ENCODE data around the gene C19orf53. TPM values are rescaled to one million over a fixed set of nuclear protein-coding genes. Genes with fewer than 3 reads are reported as not detected.

C19orf53 gene
- total and polyA plus RNA-seq, 2 donors (not counting 3 experiments of a cell fraction or from before 2014, with no cell fraction given), result 113 to 239 TPM

DNA sequence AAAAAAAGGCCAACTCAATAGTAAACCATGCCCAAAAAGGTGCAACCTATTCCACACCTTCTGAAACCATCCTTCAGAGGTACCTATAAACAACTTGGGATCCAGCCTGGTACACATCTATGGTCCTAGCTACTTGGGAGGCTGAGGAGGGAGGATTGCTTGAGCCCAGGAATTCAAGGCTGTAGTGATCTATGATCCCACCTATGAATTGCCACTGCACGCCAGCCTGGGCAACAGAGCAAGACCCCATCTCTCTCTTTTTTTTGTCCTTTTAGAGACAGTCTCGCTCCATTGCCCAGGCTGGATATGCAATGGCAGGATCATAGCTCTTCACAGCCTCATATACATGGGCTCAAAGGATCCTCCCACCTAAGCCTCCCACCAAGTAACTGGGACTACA is 47.0 kb downstream of the C19orf53 start:
- Histone ChIP-seq H3K9ac (replicated peaks; ENCODE audit: extremely low read depth, insufficient read depth, low read length) (no peak overlapping the region), H3K4me3 (replicated peaks in 1 of 3; ENCODE audit: insufficient read depth in 1 of 3, low read depth in 1 of 3, low read length in 3 of 3) (no peak overlapping the region), H4K20me1 (replicated peaks; ENCODE audit: control insufficient read depth, extremely low read depth, insufficient read depth, low read length) (no peaks in the 10 kb centered on the region), H3K4me2 (ENCODE audit: insufficient read depth, low read length) (no peak overlapping the region), H2AFZ (ENCODE audit: low read depth, low read length) (no peak overlapping the region), H3K36me3 (ENCODE audit: control insufficient read depth in 2 of 2, extremely low read depth in 1 of 2, insufficient read depth in 2 of 2, low read length in 2 of 2) (peaks cover 0 to 29% of the 10 kb centered on the region in 2 experiments), H3K9me3 (replicated peaks; ENCODE audit: control insufficient read depth, insufficient read depth, low read length) (no peaks in the 10 kb centered on the region), H3K79me2 (ENCODE audit: control insufficient read depth, insufficient read depth, low read length) (no peaks in the 10 kb centered on the region), H3K27me3 (ENCODE audit: control insufficient read depth in 2 of 2, insufficient read depth in 2 of 2, low read length in 2 of 2) (no peaks in the 10 kb centered on the region), H3K9me1 (replicated peaks; ENCODE audit: control insufficient read depth, extremely low read depth, insufficient read depth, low read length) (no peaks in the 10 kb centered on the region), H3K27ac (ENCODE audit: insufficient read depth, low read depth, low read length) (no peak overlapping the region), H3K4me1 (ENCODE audit: control insufficient read depth, extremely low read depth, insufficient read depth, low read length) (no peaks in the 10 kb centered on the region)
- no peak for TF ChIP-seq CTCF (IDR thresholded peaks at IDR 0.05; ENCODE audit: extremely low read depth in 1 of 2, insufficient read depth in 1 of 2, low read depth in 1 of 2, low read length in 2 of 2)
- TF ChIP-seq MAX (IDR thresholded peaks at IDR 0.05; ENCODE audit: insufficient read depth, insufficient read length), result no peak
- TF ChIP-seq JUN (IDR thresholded peaks at IDR 0.05; ENCODE audit: borderline replicate concordance, insufficient read depth, insufficient read length, low read depth), result no peak
- TF ChIP-seq POLR2A (IDR thresholded peaks at IDR 0.05; ENCODE audit: low read depth, low read length), result no peak
- TF ChIP-seq MYC (IDR thresholded peaks at IDR 0.05; ENCODE audit: low read depth, low read length), result no peak
- TF ChIP-seq FOS (IDR thresholded peaks at IDR 0.05; ENCODE audit: borderline replicate concordance, insufficient read depth, low read length), result no peak
- TF ChIP-seq EZH2 (IDR thresholded peaks at IDR 0.05; ENCODE audit: borderline replicate concordance, low read depth, low read length, severe bottlenecking), result no peak
- TF ChIP-seq GATA2 (IDR thresholded peaks at IDR 0.05; ENCODE audit: insufficient read depth, insufficient read length, low read depth, low read length), result no peak
- TF ChIP-seq POLR2AphosphoS5 (IDR thresholded peaks at IDR 0.05; ENCODE audit: insufficient read depth, low read depth, low read length), result no peak
- dilution Hi-C loops (cut with MboI; ENCODE audit: extremely low pct_ligation_motif_present, low sequenced_read_pairs), result no loop called here
- no TSS peak for BruUV-seq (replicated peaks)
- FAIRE-seq (no peak), DNase-seq (ENCODE audit: low read depth, low spot score) (no peak)
- ChIA-PET CTCF (interaction anchor here (2.8 kb wide), 1 partner anchor 41 kb away, joined by 13 read pairs; no protein-coding TSS in a partner anchor), POLR2A (interaction anchor here (0.7 kb wide), 1 partner anchor 29 kb away, joined by 3 read pairs; no protein-coding TSS in a partner anchor)
- intact Hi-C loops (cut with micrococcal nuclease), result no loop called here
